H9 (cell line): ENCODE results near the gene LRP1-AS. TPM values are rescaled to one million over a fixed set of nuclear protein-coding genes. Genes with fewer than 3 reads are reported as not detected.

Experiments
- DNase-seq: peaks from one replicate; pipeline ENCODE4 v3.0.0-alpha.2; 2017
- H2AFZ ChIP-seq: one replicate; pipeline ENCODE4 v1.6.1; 2013; ENCODE audit warnings: mild to moderate bottlenecking, low read length, control low read depth, moderate library complexity
- H2AK5ac ChIP-seq: 2 replicates; pipeline ENCODE4 v1.6.1; 2013; ENCODE audit warnings: low read length, control low read depth, mixed read lengths; ENCODE audit not compliant: insufficient read length
- H2BK120ac ChIP-seq: one replicate; pipeline ENCODE4 v1.6.1; 2013; ENCODE audit warnings: low read depth, mild to moderate bottlenecking, low read length, control low read depth, inconsistent platforms; ENCODE audit not compliant: poor library complexity, severe bottlenecking
- H2BK12ac ChIP-seq: 2 replicates; pipeline ENCODE4 v1.6.1; 2013; ENCODE audit warnings: low read length, control low read depth, mixed read lengths, low read depth; ENCODE audit not compliant: insufficient read length
- H2BK15ac ChIP-seq: 2 replicates; pipeline ENCODE4 v1.6.1; 2013; ENCODE audit warnings: low read depth, low read length, control low read depth
- H2BK20ac ChIP-seq: one replicate; pipeline ENCODE4 v1.6.1; 2013; ENCODE audit warnings: low read depth, mild to moderate bottlenecking, low read length, control low read depth, inconsistent platforms; ENCODE audit not compliant: poor library complexity, severe bottlenecking
- H2BK5ac ChIP-seq: 2 replicates; pipeline ENCODE4 v1.6.1; 2013; ENCODE audit warnings: low read length, control low read depth, mixed read lengths; ENCODE audit not compliant: insufficient read length
- H3K14ac ChIP-seq: 2 replicates; pipeline ENCODE4 v1.6.1; 2013; ENCODE audit warnings: low read length, control low read depth; ENCODE audit not compliant: insufficient read depth
- H3K18ac ChIP-seq: 2 replicates; pipeline ENCODE4 v1.6.1; 2013; ENCODE audit warnings: low read depth, mild to moderate bottlenecking, mixed read lengths, low read length, control low read depth; ENCODE audit not compliant: insufficient read length
- H3K23ac ChIP-seq: 2 replicates; pipeline ENCODE4 v1.6.1; 2013; ENCODE audit warnings: low read length, control low read depth, mixed read lengths, low read depth; ENCODE audit not compliant: insufficient read length
- H3K23me2 ChIP-seq: 2 replicates; pipeline ENCODE4 v1.6.1; 2013; ENCODE audit warnings: low read depth, mild to moderate bottlenecking, mixed read lengths, low read length, control low read depth; ENCODE audit not compliant: insufficient read length, poor library complexity, severe bottlenecking
- H3K27ac ChIP-seq: 2 replicates; pipeline ENCODE4 v1.5.1; 2013; ENCODE audit warnings: low read length, control low read depth, mixed read lengths, low read depth; ENCODE audit not compliant: insufficient read length
- H3K27me3 ChIP-seq: 2 replicates; pipeline ENCODE4 v1.6.1; 2013; ENCODE audit warnings: low read length, control low read depth, inconsistent platforms; ENCODE audit not compliant: insufficient read depth
- H3K4ac ChIP-seq: 2 replicates; pipeline ENCODE4 v1.6.1; 2013; ENCODE audit warnings: low read depth, mild to moderate bottlenecking, control low read depth, inconsistent platforms, low read length, moderate library complexity
- H3K4me1 ChIP-seq: 2 replicates; pipeline ENCODE4 v1.6.1; 2013; ENCODE audit warnings: low read length, control low read depth, inconsistent platforms; ENCODE audit not compliant: insufficient read depth
- H3K4me2 ChIP-seq: 2 replicates; pipeline ENCODE4 v1.6.1; 2013; ENCODE audit warnings: low read length, control low read depth, mixed read lengths; ENCODE audit not compliant: insufficient read length, insufficient read depth
- H3K56ac ChIP-seq: 2 replicates; pipeline ENCODE4 v1.6.1; 2013; ENCODE audit warnings: low read depth, mild to moderate bottlenecking, mixed read lengths, low read length, control low read depth; ENCODE audit not compliant: insufficient read length
- H3K79me1 ChIP-seq: 2 replicates; pipeline ENCODE4 v1.6.1; 2013; ENCODE audit warnings: low read depth, mild to moderate bottlenecking, moderate library complexity, low read length, control low read depth, inconsistent platforms; ENCODE audit not compliant: insufficient read depth, poor library complexity, severe bottlenecking
- H3K79me2 ChIP-seq: 2 replicates; pipeline ENCODE4 v1.6.1; 2013; ENCODE audit warnings: low read length, control low read depth, inconsistent platforms; ENCODE audit not compliant: insufficient read depth
- H3K9ac ChIP-seq: 2 replicates; pipeline ENCODE4 v1.6.1; 2013; ENCODE audit warnings: low read length, control low read depth, mixed read lengths; ENCODE audit not compliant: insufficient read length; ENCODE audit errors: extremely low read depth
- H3K9me3 ChIP-seq: one replicate; pipeline ENCODE4 v1.6.1; 2013; ENCODE audit warnings: low read depth, low read length, inconsistent platforms; ENCODE audit not compliant: control insufficient read depth
- H3T11ph ChIP-seq: one replicate; pipeline ENCODE4 v1.6.1; 2013; ENCODE audit warnings: mild to moderate bottlenecking, low read length, control low read depth, inconsistent platforms
- H4K20me1 ChIP-seq: one replicate; pipeline ENCODE4 v1.6.1; 2013; ENCODE audit not compliant: control insufficient read depth, insufficient read length, insufficient read depth
- H4K5ac ChIP-seq: 2 replicates; pipeline ENCODE4 v1.6.1; 2013; ENCODE audit warnings: low read depth, mild to moderate bottlenecking, mixed read lengths, low read length, control low read depth; ENCODE audit not compliant: insufficient read length
- H4K8ac ChIP-seq: replicated peaks from 2 replicates; pipeline ENCODE4 v1.6.1; 2013; ENCODE audit warnings: low read length, control low read depth, mixed read lengths, low read depth; ENCODE audit not compliant: insufficient read length
- H4K91ac ChIP-seq: 2 replicates; pipeline ENCODE4 v1.6.1; 2013; ENCODE audit warnings: low read depth, mild to moderate bottlenecking, moderate library complexity, mixed read lengths, low read length, control low read depth; ENCODE audit not compliant: insufficient read length
- H3K27ac Mint-ChIP-seq, 3 experiments: 2 replicates in 2 of 3; 3 replicates in 1 of 3; pipeline ENCODE4 v1.8.0; 2020 to 2021; ENCODE audit warnings: mixed read lengths in 3 of 3, mild to moderate bottlenecking in 1 of 3, moderate library complexity in 1 of 3
- H3K27me3 Mint-ChIP-seq: 2 replicates; pipeline ENCODE4 v1.8.0; 2021; ENCODE audit warnings: low read depth, mild to moderate bottlenecking, moderate library complexity, mixed read lengths
- H3K36me3 Mint-ChIP-seq, 3 experiments: 2 replicates in 2 of 3; 3 replicates in 1 of 3; pipeline ENCODE4 v1.8.0; 2020 to 2021; ENCODE audit warnings: low read depth in 3 of 3, mixed read lengths in 3 of 3; ENCODE audit not compliant: insufficient read depth in 1 of 3
- H3K4me1 Mint-ChIP-seq, 2 experiments: 2 replicates each; pipeline ENCODE4 v1.8.0; 2020; ENCODE audit warnings: mixed read lengths in 2 of 2
- H3K4me3 Mint-ChIP-seq, 2 experiments: 2 replicates in 1 of 2; 3 replicates in 1 of 2; pipeline ENCODE4 v1.8.0; 2020 to 2021; ENCODE audit warnings: mild to moderate bottlenecking in 2 of 2, mixed read lengths in 2 of 2, moderate library complexity in 1 of 2
- H3K9me3 Mint-ChIP-seq, 2 experiments: 2 replicates in 1 of 2; 3 replicates in 1 of 2; pipeline ENCODE4 v1.8.0; 2020; ENCODE audit warnings: mild to moderate bottlenecking in 2 of 2, mixed read lengths in 2 of 2, moderate library complexity in 1 of 2
- CTCF ChIP-seq: fragments of 200-600 bp; sonication (generic); conservative IDR thresholded peaks from 3 replicates; pipeline ENCODE4 v1.8.0; 2021; ENCODE audit warnings: antibody characterized with exemption, mild to moderate bottlenecking
- WGBS: extraction: QIAGEN DNeasy Blood & Tissue Kit; methylation state at CpG from one replicate; pipeline ENCODE4 v1.1.7; 2013; ENCODE audit warnings: missing lambda C conversion rate, low lambda C conversion rate, mixed read lengths; ENCODE audit not compliant: insufficient read length; ENCODE audit errors: extremely low coverage; 5-methylcytosine and 5-hydroxymethylcytosine counted together
- total RNA-seq: library from RNA; stranded (reverse); gene quantifications from 2 replicates; pipeline ENCODE4 v1.2.1, GENCODE V29; 2021

The LRP1-AS gene
- total RNA-seq, 1 experiment from 2014 or later, result not detected

DNA sequence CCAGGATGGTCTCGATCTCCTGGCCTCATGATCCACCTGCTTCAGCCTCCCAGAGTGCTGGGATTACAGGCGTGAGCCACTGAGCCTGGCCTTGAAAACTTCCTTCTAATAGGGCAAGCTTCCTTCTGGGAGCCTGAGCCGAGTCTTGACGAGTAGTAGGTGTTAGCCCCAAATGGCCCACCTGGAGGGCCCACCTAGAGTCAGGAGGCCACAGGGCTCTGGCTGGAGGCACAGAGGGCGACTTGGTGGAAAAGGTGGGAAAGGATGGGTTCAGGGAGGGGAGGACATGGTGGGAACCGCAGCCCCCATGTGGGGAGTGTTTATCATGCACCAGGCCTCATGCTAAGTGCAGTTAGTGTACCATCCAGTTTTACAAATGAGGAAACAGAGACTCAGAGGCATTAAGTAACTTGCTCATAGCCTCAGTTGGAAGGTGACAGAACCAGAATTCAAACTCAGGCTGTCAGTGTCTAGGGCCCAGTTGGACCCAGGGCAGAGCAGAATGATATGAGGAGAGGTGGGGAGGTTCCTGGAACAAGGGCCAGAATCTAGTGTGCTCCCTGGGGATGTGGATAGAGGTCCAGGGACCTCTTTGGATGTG lies 3.1 kb upstream of the LRP1-AS start:
- Histone ChIP-seq H2BK15ac (no peak overlapping the region), H3K56ac (no peak overlapping the region), H2BK20ac (no peak overlapping the region), H3K79me2 (no peaks in the 10 kb centered on the region), H2AK5ac (no peak overlapping the region), H2AFZ (no peak overlapping the region), H2BK12ac (no peak overlapping the region), H4K91ac (no peak overlapping the region), H3K79me1 (no peaks in the 10 kb centered on the region), H3K23me2 (no peaks in the 10 kb centered on the region), H3K27ac (no peak overlapping the region), H3K23ac (no peak overlapping the region), H3K4ac (no peak overlapping the region), H4K8ac (no peak overlapping the region), H3K27me3 (no peaks in the 10 kb centered on the region), H4K20me1 (no peaks in the 10 kb centered on the region), H3K4me1 (no peaks in the 10 kb centered on the region), H3K14ac (no peak overlapping the region), H3T11ph (no peak overlapping the region), H2BK5ac (no peak overlapping the region), H3K9ac (no peak overlapping the region), H2BK120ac (no peak overlapping the region), H3K4me2 (no peak overlapping the region), H4K5ac (no peak overlapping the region), H3K18ac (no peak overlapping the region), H3K9me3 (no peaks in the 10 kb centered on the region)
- no peak for DNase-seq
- Mint-ChIP-seq H3K27ac (no peak overlapping the region), H3K4me3 (no peak overlapping the region), H3K4me1 (peaks cover 32 to 47% of the 10 kb centered on the region in 2 experiments), H3K9me3 (no peaks in the 10 kb centered on the region), H3K27me3 (no peaks in the 10 kb centered on the region), H3K36me3 (peaks cover 33 to 88% (median 72%) of the 10 kb centered on the region in 3 experiments; a peak in 6 of 7 replicates)
- TF ChIP-seq CTCF, result no peak
- no CpG with 5 or more reads among the region's 6 CpGs for WGBS
